Stimulated activated CD4-positive, alpha-beta T cell treated with anti-CD3 and anti-CD28 coated beads, TNF-alpha, amount 100 ng/mL, for 24 hours (primary cell): Measurements from ENCODE around the gene TREML1.

ENCODE experiments used
- DNase-seq, 3 experiments: peaks; one replicate each; pipeline ENCODE4 v3.0.0-alpha.2; 2020; ENCODE audit warnings: low read depth in 3 of 3

The TREML1 gene

DNA sequence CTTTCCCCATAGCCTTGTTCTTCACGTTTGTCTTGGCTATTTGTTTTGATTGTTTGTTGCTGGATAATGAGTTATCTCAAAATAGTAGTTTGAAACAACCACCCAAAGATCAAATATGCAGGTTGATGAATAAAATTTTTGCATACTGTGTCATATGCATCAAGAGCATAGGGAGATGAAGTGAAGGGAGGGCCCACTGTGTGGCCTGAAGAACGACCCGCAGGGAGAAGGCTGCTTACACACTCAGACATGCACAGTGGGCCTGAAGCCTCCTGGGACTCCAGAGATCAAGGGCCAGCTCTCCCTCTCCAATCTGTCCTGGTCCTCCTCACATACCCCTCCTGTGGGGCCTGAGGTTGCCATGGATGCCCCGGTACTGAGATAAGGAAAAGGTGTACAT is 25.0 kb upstream of the TREML1 start:
- no peak for DNase-seq

DNA sequence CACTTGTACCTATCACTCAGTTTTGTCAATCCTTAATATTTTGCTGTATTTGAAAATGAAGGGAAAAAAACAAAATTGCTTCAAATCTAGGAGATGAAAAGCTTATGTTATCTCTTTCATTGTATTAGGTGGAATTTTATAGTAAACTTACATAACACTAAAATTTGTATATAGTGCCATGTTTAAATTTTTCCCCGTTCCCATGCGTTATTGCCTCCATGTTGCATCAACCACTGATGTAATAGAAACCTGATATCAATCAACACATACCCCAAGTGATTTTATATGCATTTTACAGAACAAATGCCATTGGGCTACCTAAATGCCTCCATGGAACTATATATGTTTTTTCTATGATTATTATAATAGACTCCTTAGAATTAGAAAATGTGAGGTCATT is 23.5 kb upstream of the TREML1 start:
- DNase-seq = no peak

DNA sequence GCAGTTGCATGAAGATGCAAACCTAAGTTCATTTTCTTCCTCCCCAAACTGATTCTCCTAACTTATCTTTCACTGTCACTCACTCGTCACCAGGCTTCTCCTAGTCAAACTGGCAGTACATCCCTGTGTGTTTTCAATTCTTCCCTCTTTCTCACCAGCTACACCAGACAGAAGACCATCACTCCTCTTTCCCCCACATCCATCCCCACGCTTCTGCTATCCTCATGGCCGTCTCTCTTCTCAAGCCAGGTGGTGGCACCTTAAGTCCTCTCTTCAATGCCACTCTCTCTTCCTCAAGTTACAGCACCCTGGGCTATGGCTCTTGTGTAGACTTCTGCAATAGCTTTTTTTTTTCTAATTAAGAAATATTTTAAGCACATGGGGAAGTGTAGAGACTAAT is 23.1 kb upstream of the TREML1 start:
- no peak for DNase-seq

DNA sequence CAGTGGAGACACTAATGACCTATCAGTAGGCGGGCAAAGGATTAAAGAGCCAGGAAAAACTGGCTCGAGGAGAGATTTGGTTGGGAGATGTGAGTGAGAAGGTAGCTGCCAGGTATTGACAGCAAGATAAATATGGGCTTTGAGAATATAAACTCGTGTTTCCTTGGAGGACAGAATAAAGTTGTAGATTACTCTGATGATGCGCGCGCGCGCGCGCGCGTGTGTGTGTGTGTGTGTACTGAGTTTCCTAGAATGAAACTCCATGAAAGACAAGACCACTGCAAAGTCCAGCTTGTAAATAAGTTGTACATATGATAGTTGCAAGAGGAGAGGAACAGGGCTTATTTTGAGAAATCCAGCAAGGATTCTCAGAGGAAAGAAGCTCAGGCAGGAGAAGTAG is 22.0 kb upstream of the TREML1 start:
- DNase-seq = no peak

DNA sequence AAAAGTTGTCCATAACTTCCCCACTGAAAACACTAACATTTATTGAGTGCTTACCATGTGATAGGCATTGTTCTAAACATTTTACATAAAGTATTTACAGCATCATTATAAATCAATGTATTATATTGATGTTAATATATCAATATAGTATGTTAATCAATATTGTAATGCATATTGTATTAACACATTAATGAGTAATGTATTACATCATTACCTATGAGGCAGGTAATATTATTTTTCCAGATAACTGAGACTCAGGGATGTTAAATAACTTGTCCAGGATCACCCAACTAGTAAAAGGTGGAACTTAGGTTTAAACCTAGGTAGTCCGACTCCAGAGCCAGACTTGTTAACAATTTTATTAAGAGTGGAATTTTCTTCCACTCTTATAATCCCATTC is 20.9 kb upstream of the TREML1 start:
- DNase-seq = no peak

GRCh38 chr6:41174610-41175009 is 20.5 kb upstream of the TREML1 start:
- no peak for DNase-seq

- DNase-seq = no peak
Measured at GRCh38 chr6:41171908-41172307, 17.8 kb upstream of the TREML1 start.

GRCh38 chr6:41170547-41171160 is 16.5 kb upstream of the TREML1 start:
- DNase-seq = no peak

DNA sequence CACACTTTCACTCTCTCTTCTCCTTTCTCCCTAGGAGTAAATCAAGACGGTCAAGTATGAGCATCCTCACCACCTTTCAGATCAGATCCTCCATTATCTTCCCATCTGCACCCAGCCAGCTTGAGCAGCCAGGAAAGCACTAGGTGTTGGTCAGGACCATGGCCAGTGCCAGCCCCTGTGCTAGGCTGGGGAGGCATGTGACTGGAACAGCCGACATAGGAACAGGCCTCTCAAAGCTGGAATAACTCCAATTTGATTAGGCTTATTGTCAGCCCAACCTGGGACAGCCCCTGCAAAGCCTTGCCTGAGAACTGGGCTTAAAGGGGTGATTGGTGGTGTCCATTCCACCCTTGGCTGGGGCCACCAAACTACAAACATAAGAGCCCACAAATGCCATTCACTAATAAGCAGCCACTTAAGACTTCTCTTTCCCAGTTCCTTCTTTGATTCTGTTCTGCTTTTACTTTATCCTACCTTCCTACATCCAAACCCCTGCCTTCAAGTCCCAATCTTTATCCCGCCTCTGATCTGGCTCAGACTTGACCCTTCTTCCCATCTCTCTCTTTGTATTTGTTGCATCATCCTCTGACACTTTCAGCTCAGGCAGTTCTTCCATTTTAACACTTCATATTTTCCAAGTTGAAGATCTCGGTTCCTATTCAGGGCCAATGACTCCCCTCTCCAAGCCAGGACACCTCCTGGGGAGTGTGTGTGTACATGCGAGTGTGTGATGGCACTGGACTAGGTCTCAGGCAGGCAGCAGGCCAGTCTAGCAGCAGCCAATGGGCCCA is 13.2 kb upstream of the TREML1 start:
- DNase-seq = no peak

DNA sequence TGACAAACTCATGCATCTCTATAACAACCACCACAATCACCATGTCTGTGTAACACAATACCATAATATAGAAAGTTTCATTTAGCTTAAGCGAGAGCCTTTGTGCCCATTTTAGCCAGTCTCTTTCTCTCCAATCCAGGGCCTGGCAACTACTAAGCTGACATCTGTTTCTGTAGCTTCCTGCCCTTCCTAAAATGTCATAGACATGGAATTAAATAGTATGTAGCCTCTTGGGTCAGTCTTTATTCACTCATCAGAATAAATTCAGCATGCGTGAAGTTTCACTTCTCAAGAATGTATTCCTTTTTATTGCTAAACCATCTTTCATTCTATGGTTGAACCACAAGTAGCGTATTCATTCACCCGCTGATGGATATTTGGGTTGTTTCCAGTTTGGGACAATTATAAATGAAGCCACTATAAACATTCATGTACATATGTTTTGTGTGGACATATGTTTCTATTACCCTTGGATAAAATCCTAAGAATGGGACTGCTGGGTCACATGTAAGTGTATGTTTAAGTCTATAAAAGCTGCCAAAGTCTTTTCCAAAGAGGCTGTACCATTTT is 10.5 kb upstream of the TREML1 start:
- no peak for DNase-seq

DNA sequence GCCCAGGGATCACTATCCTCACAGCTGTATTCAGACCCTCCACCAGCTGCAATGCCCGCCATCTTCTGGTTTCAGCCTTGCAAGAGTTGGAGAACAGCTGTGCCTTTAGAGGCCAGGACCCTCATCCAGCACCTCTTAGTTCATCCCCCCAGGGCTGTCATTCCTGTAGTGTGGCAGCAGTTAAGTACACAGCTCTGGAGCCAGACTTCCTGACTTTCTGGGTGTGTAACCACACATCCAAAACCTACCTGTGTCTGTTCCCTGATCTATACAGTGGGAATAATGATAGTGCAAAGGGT is 9.2 kb upstream of the TREML1 start:
- DNase-seq = no peak

DNA sequence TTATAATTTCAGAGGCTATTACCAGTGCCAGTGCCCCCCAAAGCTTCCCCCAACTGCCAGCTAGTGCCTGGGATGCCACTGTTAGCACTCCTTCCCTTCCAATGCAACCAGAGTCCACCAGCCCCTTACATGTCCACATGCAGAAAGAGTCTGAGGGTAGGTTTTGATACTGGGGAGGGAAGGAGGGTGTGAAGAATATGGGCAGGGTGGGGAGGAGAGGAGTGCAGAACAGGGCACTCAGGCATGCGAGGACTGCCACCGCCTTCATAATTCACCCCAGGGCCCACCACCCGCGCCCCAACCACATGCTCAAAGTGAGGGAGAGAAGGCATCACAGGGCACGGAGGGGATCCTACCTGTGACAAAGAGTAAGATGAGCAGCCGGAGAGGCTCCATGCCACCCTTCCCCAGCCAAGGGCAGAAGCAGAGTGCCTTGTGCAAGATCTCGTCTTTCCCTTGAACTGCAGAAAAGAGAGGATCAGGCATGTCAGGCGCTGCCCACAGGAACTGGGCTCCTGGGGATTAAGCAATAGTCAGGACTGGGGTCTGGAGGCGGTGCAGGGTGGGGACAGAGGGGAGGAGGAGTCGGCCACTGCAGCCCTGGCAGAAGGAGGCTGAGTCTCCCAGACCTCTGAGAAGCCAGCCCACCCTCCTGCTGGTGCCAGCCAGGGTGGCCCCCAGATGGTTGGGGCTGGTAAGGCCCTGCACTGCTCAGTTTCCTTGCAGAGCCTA is 8.7 kb upstream of the TREML1 start, which contains the start of gene TREM2:
Gene TREM2, minus strand, starts transcription at position 430 of the 732 bp plus-strand sequence. Its CDS starts 34 bp downstream, at position 396.
- no peak for DNase-seq

DNA sequence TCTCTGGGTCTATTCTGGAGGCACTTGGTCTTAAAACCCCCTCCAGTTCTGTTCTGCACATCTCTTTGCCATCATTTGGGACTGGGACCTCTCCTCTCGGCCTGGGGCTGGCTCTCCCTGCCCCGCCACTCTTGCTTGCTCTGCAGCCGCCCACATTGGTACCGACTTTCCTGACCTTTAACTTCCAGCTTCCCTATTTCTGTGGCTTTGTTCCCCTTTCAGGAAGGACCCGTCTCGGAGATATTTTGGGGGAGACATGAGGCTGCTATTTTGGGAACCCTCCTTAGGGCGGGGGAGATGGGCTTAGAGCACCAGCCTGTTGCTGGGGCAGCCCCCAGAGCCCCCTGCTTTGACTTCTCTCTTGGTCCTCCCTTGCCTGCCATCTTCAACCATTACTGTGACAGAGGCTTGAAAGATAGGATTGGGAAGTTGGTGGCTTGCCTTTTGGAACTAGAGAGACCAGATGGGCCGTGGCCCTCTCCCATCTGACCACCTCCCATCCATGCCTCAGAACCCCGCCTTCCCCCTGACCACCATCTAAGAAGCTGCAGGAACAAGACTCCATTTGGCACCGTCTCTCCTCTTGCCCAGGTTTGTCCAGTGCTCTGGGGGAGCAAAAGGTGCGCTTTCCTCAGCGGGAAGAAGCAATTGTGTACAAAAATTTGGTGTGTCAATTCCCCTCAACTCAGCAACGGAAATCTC is 7.9 kb upstream of the TREML1 start:
- no peak for DNase-seq

GRCh38 chr6:41161380-41161779 is 7.2 kb upstream of the TREML1 start:
- no peak for DNase-seq

DNA sequence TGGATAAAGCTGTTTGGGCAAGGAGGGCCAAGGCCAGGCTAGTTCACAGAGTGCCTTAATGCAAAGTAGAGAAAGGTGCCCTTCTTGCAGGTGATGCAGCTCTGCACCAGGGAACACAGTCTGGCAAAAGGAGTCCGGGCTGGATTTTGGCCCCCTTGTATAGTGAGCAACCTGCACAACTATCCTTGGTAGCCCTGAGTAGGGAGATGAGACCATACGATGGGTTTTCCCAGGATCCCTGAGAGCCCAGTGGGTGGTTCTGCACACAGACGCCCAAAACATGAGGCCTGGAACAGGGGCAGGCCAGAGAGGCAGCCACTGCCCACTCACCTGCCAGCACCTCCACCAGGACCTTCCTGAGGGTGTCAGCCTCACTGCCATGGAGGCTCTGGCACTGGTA is 6.8 kb upstream of the TREML1 start:
- DNase-seq = no peak

DNA sequence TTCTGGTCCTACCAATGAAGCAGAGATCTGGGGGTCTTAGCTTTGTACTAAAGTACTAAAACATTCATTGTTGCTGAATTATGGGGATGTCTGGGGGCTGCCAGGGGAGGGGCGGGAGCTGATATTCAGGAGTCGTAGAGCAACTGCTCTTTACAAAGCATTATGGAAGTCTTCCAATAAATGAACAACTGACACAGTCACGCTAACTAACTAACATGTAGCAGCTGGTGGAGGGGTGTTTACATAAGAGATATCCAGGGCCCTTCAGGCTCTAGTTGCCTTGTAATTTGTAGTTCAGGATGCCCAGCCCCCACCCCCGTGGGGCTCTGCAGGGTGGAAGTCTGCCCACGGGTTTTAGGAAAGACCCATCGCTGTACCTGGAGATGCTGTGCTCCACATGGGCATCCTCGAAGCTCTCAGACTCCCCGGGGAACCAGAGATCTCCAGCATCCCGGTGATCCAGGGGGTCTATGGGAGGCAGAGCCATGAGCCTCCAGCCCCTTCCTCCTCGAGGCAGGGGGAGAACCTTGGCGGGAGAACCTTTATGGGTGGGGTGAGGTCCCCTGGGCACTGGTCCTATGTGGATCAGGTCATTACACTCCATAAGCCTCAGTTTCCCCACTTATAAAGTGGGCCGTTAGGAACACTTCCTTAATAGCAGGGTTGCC is 5.4 kb upstream of the TREML1 start:
- no peak for DNase-seq

- no peak for DNase-seq
Measured at GRCh38 chr6:41157323-41157722, 3.2 kb upstream of the TREML1 start.

DNA sequence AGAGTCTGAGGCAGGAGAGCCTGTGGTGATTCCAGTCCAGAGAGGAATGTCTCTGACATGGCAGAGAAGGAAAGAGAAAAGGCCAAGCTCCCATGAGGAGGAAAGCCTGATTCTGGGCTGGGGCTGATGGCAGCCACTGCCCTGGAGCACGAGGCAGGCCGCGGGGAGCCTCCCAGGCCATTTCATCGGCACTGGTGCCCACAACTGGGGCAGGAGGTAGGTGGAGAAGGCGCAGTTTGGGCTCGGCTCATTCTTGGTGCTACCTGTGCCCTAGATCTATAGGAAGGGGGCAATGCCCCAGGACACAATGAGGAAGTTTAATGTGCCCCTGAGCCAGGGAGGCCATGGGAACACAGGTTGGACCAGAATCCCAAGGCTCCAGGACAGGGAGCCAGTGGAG is 2.6 kb upstream of the TREML1 start:
- DNase-seq = no peak

GRCh38 chr6:41156001-41156400 is 1.9 kb upstream of the TREML1 start:
- DNase-seq = no peak

DNA sequence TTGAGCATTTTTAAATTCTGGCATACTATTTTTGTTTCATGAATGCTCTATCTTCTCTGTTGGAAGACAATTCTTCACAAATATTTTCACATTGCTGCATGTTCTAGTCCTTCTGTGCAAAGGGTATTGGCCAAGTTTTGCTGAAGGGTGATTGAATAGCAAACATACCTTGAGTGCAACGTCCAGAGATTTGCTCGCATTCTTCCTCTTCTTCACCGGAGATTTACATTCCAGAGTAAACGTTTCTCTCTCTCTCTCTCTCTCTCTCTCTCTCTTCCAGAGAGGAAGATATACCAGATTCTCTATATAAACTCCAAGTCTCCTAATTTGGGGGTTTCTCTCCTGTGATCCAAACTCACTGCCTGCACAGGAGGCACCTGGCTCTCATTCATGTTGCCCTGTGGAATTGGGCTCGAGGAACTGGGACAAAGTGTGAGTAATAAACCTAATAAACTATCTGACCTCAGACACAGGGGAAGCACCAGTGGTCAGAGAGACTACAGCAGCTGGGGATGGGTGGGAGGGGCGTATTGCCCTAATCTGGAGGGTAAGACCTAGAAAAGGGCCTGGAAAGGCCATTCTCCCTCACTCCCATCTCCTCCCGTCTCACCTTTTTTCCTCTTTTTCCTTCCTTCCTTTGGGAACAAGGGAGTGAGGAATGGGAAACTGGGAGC is 1.1 kb upstream of the TREML1 start:
- no peak for DNase-seq

DNA sequence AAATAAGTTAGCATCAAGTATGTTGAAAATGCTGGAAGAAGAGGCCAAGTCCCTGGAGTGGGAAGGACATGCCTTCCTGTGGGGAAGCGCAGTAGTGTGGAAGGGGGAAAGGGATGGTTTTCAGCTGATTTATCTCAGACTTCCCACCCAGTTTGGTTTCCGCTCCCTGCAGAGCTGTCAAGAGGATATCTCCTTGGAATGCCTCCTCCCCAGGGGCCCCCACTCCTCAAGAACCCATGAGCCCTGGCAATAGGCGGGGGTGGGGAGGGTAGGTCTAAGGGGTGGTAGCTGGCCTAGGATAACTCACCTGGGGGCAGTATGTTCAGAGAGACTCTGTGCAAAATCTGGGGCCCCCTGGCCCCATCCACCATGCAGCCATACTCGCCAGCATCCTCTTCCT is 696 bp downstream of the TREML1 start:
- DNase-seq = no peak
